GM18951 (cell line): Measurements from ENCODE around the gene UBQLN2.
"Not testable (repeated sequence)": the region's sequence is repeated elsewhere in the genome, so short reads cannot be mapped to it uniquely, and the experiment has no call there.

Experiments
- POLR2A ChIP-seq: IDR thresholded peaks from 4 replicates; pipeline ENCODE4 v1.6.1; 2011; ENCODE audit warnings: mild to moderate bottlenecking; ENCODE audit not compliant: insufficient read length, insufficient read depth; ENCODE audit errors: extremely low read depth
- in situ Hi-C: fragments of 300-500 bp; cut with MboI; formaldehyde crosslinking; loops from one replicate; pipeline ENCODE4 v1.12.0; 2022; ENCODE audit warnings: low sequenced_read_pairs, mixed read lengths, inconsistent platforms; ENCODE audit not compliant: unreplicated experiment

The UBQLN2 gene

DNA sequence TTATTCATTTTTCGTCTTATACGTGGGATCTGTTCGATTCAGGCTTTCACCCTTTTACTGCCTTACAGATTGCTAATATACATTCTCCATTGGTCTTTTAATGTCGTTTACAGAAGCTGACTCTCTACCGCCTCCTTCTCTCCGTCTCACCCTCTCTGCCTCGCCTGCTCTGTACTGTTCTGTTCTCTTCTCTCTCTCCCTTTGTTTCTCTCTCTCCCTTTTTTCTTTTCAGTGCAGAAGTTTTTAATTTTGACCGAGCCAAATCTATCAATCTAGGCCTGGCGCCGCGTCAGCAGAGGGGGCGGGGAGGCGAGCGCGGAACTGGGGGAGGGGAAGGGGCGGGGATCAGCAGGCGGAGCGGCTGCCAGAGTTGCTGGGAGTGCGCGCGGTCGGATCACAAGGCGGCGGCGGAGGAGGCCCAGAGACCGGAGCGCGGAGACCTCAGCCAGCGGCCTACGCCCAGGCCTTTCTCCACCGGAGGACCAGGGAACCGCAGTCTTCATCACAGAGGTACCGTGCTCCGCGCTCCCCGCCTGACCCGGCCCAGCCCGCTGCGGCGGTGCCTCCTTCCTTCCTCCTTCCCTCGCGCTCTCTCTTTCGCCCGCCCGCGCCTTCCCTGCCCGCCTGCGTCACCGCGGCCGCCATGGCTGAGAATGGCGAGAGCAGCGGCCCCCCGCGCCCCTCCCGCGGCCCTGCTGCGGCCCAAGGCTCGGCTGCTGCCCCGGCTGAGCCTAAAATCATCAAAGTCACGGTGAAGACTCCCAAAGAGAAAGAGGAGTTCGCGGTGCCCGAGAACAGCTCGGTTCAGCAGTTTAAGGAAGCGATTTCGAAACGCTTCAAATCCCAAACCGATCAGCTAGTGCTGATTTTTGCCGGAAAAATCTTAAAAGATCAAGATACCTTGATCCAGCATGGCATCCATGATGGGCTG, at the start of gene UBQLN2:
UBQLN2 (plus strand) TSS at position 397 of the 931 bp plus-strand sequence; CDS start at position 644, 247 bp downstream.
- peak; percentile 74 for TF ChIP-seq POLR2A
- in situ Hi-C loops = no loop called here

DNA sequence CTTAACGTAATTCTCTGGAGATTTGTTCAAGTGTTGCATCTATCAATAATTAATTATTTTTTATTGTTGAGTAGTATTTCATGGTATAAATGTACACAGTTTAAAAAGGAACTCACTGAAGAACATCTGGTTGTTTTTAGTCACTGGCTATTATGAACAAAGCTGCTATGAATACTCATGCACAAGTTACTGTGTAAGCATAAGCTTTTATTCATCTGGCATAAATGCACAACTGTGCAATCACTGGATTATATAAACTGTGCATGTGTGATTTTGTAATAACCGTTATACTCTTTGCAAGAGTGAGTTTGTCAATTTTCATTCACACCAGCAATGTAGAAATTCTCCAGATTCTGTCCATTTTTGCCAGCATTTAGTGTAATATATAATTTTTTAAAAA, 43.8 kb upstream of the UBQLN2 start:
- TF ChIP-seq POLR2A = no peak
- in situ Hi-C loops = no loop called here

GRCh38 chrX:56529482-56530007, 33.9 kb upstream of the UBQLN2 start:
- in situ Hi-C loops = not testable (repeated sequence)

- in situ Hi-C loops = no loop called here
- no peak for TF ChIP-seq POLR2A
These were observed 33.4 kb upstream of the UBQLN2 start for GRCh38 chrX:56530011-56530410.

DNA sequence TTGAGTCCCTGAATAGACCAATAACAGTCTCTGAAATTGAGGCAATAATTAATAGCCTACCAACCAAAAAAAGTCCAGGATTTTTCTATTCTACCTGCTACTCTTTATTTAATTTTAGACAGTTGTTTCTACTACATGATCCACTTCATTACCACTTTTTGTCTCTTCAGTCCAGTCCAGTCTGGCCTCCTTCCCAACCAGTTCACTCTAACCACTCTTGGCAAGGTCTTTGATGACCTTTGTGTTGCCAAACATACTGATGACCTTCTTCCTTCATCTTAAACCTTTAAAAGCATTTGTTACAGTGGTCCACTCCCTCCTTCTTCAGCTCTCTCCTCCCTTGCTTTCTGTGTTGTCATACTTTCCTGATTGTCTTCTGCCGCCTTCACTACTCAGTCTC, 12.8 kb upstream of the UBQLN2 start:
- in situ Hi-C loops = no loop called here

GRCh38 chrX:56554870-56555269, 8.6 kb upstream of the UBQLN2 start:
- TF ChIP-seq POLR2A = no peak
- in situ Hi-C loops = no loop called here

More for the DNA sequence above, 12.8 kb upstream of the UBQLN2 start:
- no peak for TF ChIP-seq POLR2A

GRCh38 chrX:56557376-56557929, 6.0 kb upstream of the UBQLN2 start:
- in situ Hi-C loops = no loop called here
- TF ChIP-seq POLR2A = no peak

DNA sequence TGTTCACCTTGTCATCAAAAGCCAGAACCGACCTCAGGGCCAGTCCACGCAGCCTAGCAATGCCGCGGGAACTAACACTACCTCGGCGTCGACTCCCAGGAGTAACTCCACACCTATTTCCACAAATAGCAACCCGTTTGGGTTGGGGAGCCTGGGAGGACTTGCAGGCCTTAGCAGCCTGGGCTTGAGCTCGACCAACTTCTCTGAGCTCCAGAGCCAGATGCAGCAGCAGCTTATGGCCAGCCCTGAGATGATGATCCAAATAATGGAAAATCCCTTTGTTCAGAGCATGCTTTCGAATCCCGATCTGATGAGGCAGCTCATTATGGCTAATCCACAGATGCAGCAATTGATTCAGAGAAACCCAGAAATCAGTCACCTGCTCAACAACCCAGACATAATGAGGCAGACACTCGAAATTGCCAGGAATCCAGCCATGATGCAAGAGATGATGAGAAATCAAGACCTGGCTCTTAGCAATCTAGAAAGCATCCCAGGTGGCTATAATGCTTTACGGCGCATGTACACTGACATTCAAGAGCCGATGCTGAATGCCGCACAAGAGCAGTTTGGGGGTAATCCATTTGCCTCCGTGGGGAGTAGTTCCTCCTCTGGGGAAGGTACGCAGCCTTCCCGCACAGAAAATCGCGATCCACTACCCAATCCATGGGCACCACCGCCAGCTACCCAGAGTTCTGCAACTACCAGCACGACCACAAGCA, 898 bp downstream of the UBQLN2 start:
- in situ Hi-C loops = no loop called here
- TF ChIP-seq POLR2A = no peak

DNA sequence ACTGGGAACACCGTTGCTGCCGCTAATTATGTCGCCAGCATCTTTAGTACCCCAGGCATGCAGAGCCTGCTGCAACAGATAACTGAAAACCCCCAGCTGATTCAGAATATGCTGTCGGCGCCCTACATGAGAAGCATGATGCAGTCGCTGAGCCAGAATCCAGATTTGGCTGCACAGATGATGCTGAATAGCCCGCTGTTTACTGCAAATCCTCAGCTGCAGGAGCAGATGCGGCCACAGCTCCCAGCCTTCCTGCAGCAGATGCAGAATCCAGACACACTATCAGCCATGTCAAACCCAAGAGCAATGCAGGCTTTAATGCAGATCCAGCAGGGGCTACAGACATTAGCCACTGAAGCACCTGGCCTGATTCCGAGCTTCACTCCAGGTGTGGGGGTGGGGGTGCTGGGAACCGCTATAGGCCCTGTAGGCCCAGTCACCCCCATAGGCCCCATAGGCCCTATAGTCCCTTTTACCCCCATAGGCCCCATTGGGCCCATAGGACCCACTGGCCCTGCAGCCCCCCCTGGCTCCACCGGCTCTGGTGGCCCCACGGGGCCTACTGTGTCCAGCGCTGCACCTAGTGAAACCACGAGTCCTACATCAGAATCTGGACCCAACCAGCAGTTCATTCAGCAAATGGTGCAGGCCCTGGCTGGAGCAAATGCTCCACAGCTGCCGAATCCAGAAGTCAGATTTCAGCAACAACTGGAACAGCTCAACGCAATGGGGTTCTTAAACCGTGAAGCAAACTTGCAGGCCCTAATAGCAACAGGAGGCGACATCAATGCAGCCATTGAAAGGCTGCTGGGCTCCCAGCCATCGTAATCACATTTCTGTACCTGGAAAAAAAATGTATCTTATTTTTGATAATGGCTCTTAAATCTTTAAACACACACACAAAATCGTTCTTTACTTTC, 1.8 kb downstream of the UBQLN2 start:
- in situ Hi-C loops = no loop called here
- no peak for TF ChIP-seq POLR2A

- in situ Hi-C loops = no loop called here
- TF ChIP-seq POLR2A = no peak
These were observed 6.1 kb downstream of the UBQLN2 start for GRCh38 chrX:56569378-56570057.

- in situ Hi-C loops = no loop called here
- TF ChIP-seq POLR2A = no peak
These were observed 9.5 kb downstream of the UBQLN2 start for GRCh38 chrX:56572975-56573374.

DNA sequence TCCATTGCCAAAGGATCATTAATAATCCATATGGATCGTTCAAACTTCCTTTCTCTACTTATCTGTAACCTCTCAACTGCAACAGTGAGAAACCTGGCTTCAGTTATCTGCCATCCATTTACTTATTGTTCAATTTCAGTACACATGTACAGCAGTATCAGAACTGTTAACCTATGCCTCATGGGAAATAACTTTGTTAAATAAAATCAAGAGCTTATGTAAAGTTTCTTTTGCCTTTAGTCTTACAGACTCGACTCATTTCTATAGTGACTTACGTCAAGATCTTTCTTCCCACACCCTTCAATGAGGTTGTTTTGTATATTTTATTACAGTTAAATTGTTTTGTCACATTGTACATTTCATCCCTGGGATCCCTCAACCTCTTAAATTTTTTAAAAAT, 11.4 kb downstream of the UBQLN2 start:
- in situ Hi-C loops = no loop called here
- no peak for TF ChIP-seq POLR2A
